ENCODE data around the gene CYP27B1.

GRCh38 chr12:57750561-57751431, 16.1 kb downstream of the CYP27B1 start:
- TF ChIP-seq, protein P1, sequence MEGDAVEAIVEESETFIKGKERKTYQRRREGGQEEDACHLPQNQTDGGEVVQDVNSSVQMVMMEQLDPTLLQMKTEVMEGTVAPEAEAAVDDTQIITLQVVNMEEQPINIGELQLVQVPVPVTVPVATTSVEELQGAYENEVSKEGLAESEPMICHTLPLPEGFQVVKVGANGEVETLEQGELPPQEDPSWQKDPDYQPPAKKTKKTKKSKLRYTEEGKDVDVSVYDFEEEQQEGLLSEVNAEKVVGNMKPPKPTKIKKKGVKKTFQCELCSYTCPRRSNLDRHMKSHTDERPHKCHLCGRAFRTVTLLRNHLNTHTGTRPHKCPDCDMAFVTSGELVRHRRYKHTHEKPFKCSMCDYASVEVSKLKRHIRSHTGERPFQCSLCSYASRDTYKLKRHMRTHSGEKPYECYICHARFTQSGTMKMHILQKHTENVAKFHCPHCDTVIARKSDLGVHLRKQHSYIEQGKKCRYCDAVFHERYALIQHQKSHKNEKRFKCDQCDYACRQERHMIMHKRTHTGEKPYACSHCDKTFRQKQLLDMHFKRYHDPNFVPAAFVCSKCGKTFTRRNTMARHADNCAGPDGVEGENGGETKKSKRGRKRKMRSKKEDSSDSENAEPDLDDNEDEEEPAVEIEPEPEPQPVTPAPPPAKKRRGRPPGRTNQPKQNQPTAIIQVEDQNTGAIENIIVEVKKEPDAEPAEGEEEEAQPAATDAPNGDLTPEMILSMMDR (conservative IDR thresholded peaks at IDR 0.05; ENCODE audit: low read length): no peak
- TF ChIP-seq EZH2phosphoT487 (IDR thresholded peaks at IDR 0.05; ENCODE audit: borderline replicate concordance, low read depth, low read length): no peak
